H9 (cell line): ENCODE results near the gene RPGR. TPM values are rescaled to one million over a fixed set of nuclear protein-coding genes. Genes with fewer than 3 reads are reported as not detected.

Source experiments
- DNase-seq: peaks from one replicate; pipeline ENCODE4 v3.0.0-alpha.2; 2017
- H2AFZ ChIP-seq: one replicate; pipeline ENCODE4 v1.6.1; 2013; ENCODE audit warnings: mild to moderate bottlenecking, low read length, control low read depth, moderate library complexity
- H2AK5ac ChIP-seq: 2 replicates; pipeline ENCODE4 v1.6.1; 2013; ENCODE audit warnings: low read length, control low read depth, mixed read lengths; ENCODE audit not compliant: insufficient read length
- H2BK120ac ChIP-seq: one replicate; pipeline ENCODE4 v1.6.1; 2013; ENCODE audit warnings: low read depth, mild to moderate bottlenecking, low read length, control low read depth, inconsistent platforms; ENCODE audit not compliant: poor library complexity, severe bottlenecking
- H2BK12ac ChIP-seq: 2 replicates; pipeline ENCODE4 v1.6.1; 2013; ENCODE audit warnings: low read length, control low read depth, mixed read lengths, low read depth; ENCODE audit not compliant: insufficient read length
- H2BK15ac ChIP-seq: 2 replicates; pipeline ENCODE4 v1.6.1; 2013; ENCODE audit warnings: low read depth, low read length, control low read depth
- H2BK20ac ChIP-seq: one replicate; pipeline ENCODE4 v1.6.1; 2013; ENCODE audit warnings: low read depth, mild to moderate bottlenecking, low read length, control low read depth, inconsistent platforms; ENCODE audit not compliant: poor library complexity, severe bottlenecking
- H2BK5ac ChIP-seq: 2 replicates; pipeline ENCODE4 v1.6.1; 2013; ENCODE audit warnings: low read length, control low read depth, mixed read lengths; ENCODE audit not compliant: insufficient read length
- H3K14ac ChIP-seq: 2 replicates; pipeline ENCODE4 v1.6.1; 2013; ENCODE audit warnings: low read length, control low read depth; ENCODE audit not compliant: insufficient read depth
- H3K18ac ChIP-seq: 2 replicates; pipeline ENCODE4 v1.6.1; 2013; ENCODE audit warnings: low read depth, mild to moderate bottlenecking, mixed read lengths, low read length, control low read depth; ENCODE audit not compliant: insufficient read length
- H3K23ac ChIP-seq: 2 replicates; pipeline ENCODE4 v1.6.1; 2013; ENCODE audit warnings: low read length, control low read depth, mixed read lengths, low read depth; ENCODE audit not compliant: insufficient read length
- H3K23me2 ChIP-seq: 2 replicates; pipeline ENCODE4 v1.6.1; 2013; ENCODE audit warnings: low read depth, mild to moderate bottlenecking, mixed read lengths, low read length, control low read depth; ENCODE audit not compliant: insufficient read length, poor library complexity, severe bottlenecking
- H3K27ac ChIP-seq: 2 replicates; pipeline ENCODE4 v1.5.1; 2013; ENCODE audit warnings: low read length, control low read depth, mixed read lengths, low read depth; ENCODE audit not compliant: insufficient read length
- H3K27me3 ChIP-seq: 2 replicates; pipeline ENCODE4 v1.6.1; 2013; ENCODE audit warnings: low read length, control low read depth, inconsistent platforms; ENCODE audit not compliant: insufficient read depth
- H3K4ac ChIP-seq: 2 replicates; pipeline ENCODE4 v1.6.1; 2013; ENCODE audit warnings: low read depth, mild to moderate bottlenecking, control low read depth, inconsistent platforms, low read length, moderate library complexity
- H3K4me1 ChIP-seq: 2 replicates; pipeline ENCODE4 v1.6.1; 2013; ENCODE audit warnings: low read length, control low read depth, inconsistent platforms; ENCODE audit not compliant: insufficient read depth
- H3K4me2 ChIP-seq: 2 replicates; pipeline ENCODE4 v1.6.1; 2013; ENCODE audit warnings: low read length, control low read depth, mixed read lengths; ENCODE audit not compliant: insufficient read length, insufficient read depth
- H3K56ac ChIP-seq: 2 replicates; pipeline ENCODE4 v1.6.1; 2013; ENCODE audit warnings: low read depth, mild to moderate bottlenecking, mixed read lengths, low read length, control low read depth; ENCODE audit not compliant: insufficient read length
- H3K79me1 ChIP-seq: 2 replicates; pipeline ENCODE4 v1.6.1; 2013; ENCODE audit warnings: low read depth, mild to moderate bottlenecking, moderate library complexity, low read length, control low read depth, inconsistent platforms; ENCODE audit not compliant: insufficient read depth, poor library complexity, severe bottlenecking
- H3K79me2 ChIP-seq: 2 replicates; pipeline ENCODE4 v1.6.1; 2013; ENCODE audit warnings: low read length, control low read depth, inconsistent platforms; ENCODE audit not compliant: insufficient read depth
- H3K9ac ChIP-seq: 2 replicates; pipeline ENCODE4 v1.6.1; 2013; ENCODE audit warnings: low read length, control low read depth, mixed read lengths; ENCODE audit not compliant: insufficient read length; ENCODE audit errors: extremely low read depth
- H3K9me3 ChIP-seq: one replicate; pipeline ENCODE4 v1.6.1; 2013; ENCODE audit warnings: low read depth, low read length, inconsistent platforms; ENCODE audit not compliant: control insufficient read depth
- H3T11ph ChIP-seq: one replicate; pipeline ENCODE4 v1.6.1; 2013; ENCODE audit warnings: mild to moderate bottlenecking, low read length, control low read depth, inconsistent platforms
- H4K20me1 ChIP-seq: one replicate; pipeline ENCODE4 v1.6.1; 2013; ENCODE audit not compliant: control insufficient read depth, insufficient read length, insufficient read depth
- H4K5ac ChIP-seq: 2 replicates; pipeline ENCODE4 v1.6.1; 2013; ENCODE audit warnings: low read depth, mild to moderate bottlenecking, mixed read lengths, low read length, control low read depth; ENCODE audit not compliant: insufficient read length
- H4K8ac ChIP-seq: replicated peaks from 2 replicates; pipeline ENCODE4 v1.6.1; 2013; ENCODE audit warnings: low read length, control low read depth, mixed read lengths, low read depth; ENCODE audit not compliant: insufficient read length
- H4K91ac ChIP-seq: 2 replicates; pipeline ENCODE4 v1.6.1; 2013; ENCODE audit warnings: low read depth, mild to moderate bottlenecking, moderate library complexity, mixed read lengths, low read length, control low read depth; ENCODE audit not compliant: insufficient read length
- H3K27ac Mint-ChIP-seq, 3 experiments: 2 replicates in 2 of 3; 3 replicates in 1 of 3; pipeline ENCODE4 v1.8.0; 2020 to 2021; ENCODE audit warnings: mixed read lengths in 3 of 3, mild to moderate bottlenecking in 1 of 3, moderate library complexity in 1 of 3
- H3K27me3 Mint-ChIP-seq: 2 replicates; pipeline ENCODE4 v1.8.0; 2021; ENCODE audit warnings: low read depth, mild to moderate bottlenecking, moderate library complexity, mixed read lengths
- H3K36me3 Mint-ChIP-seq, 3 experiments: 2 replicates in 2 of 3; 3 replicates in 1 of 3; pipeline ENCODE4 v1.8.0; 2020 to 2021; ENCODE audit warnings: low read depth in 3 of 3, mixed read lengths in 3 of 3; ENCODE audit not compliant: insufficient read depth in 1 of 3
- H3K4me1 Mint-ChIP-seq, 2 experiments: 2 replicates each; pipeline ENCODE4 v1.8.0; 2020; ENCODE audit warnings: mixed read lengths in 2 of 2
- H3K4me3 Mint-ChIP-seq, 2 experiments: 2 replicates in 1 of 2; 3 replicates in 1 of 2; pipeline ENCODE4 v1.8.0; 2020 to 2021; ENCODE audit warnings: mild to moderate bottlenecking in 2 of 2, mixed read lengths in 2 of 2, moderate library complexity in 1 of 2
- H3K9me3 Mint-ChIP-seq, 2 experiments: 2 replicates in 1 of 2; 3 replicates in 1 of 2; pipeline ENCODE4 v1.8.0; 2020; ENCODE audit warnings: mild to moderate bottlenecking in 2 of 2, mixed read lengths in 2 of 2, moderate library complexity in 1 of 2
- WGBS: extraction: QIAGEN DNeasy Blood & Tissue Kit; methylation state at CpG from one replicate; pipeline ENCODE4 v1.1.7; 2013; ENCODE audit warnings: missing lambda C conversion rate, low lambda C conversion rate, mixed read lengths; ENCODE audit not compliant: insufficient read length; ENCODE audit errors: extremely low coverage; 5-methylcytosine and 5-hydroxymethylcytosine counted together
- total RNA-seq: library from RNA; stranded (reverse); gene quantifications from 2 replicates; pipeline ENCODE4 v1.2.1, GENCODE V29; 2021
- TF ChIP-seq, protein P1 (sequence below): fragments of 200-600 bp; sonication (generic); conservative IDR thresholded peaks from 3 replicates; pipeline ENCODE4 v1.8.0; 2021; ENCODE audit warnings: antibody characterized with exemption, mild to moderate bottlenecking

RPGR gene
- total RNA-seq, 1 experiment from 2014 or later = 7.3 TPM

DNA sequence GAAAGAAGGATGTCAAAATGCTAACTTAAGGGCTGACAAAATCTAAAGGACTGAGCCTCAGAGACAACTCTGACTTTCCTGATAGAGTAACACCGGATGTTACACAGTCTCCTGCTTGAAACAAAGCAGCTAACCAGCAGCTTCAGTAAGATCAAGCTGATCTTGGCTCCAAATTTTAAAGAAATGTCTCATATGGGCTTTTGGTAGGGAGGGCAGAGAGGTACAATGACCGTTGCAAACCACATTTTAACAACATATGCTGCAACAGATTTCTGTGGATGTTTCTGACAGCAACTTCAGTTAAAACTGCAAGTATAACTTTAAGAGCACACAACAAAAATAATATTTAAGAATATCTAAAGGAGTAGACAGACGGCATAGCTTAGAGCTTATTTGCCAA lies 9.1 kb downstream of the RPGR start:
- peaks cover 4 to 5% (median 4%) of the 10 kb centered on the region in 3 experiments; a peak in 6 of 7 replicates for H3K36me3 Mint-ChIP-seq
- Histone ChIP-seq H2BK15ac (no peak overlapping the region), H2BK12ac (no peak overlapping the region), H3K4ac (no peak overlapping the region), H3T11ph (no peak overlapping the region), H3K4me1 (no peaks in the 10 kb centered on the region), H3K9ac (no peak overlapping the region), H3K27me3 (no peaks in the 10 kb centered on the region), H2BK120ac (no peak overlapping the region), H3K56ac (no peak overlapping the region), H3K23ac (no peak overlapping the region), H2BK20ac (no peak overlapping the region), H3K9me3 (no peaks in the 10 kb centered on the region), H3K18ac (no peak overlapping the region), H3K14ac (no peak overlapping the region), H4K8ac (no peak overlapping the region), H4K91ac (no peak overlapping the region), H3K23me2 (no peaks in the 10 kb centered on the region), H2BK5ac (no peak overlapping the region), H4K20me1 (no peaks in the 10 kb centered on the region), H4K5ac (no peak overlapping the region), H2AFZ (no peak overlapping the region), H3K27ac (no peak overlapping the region), H3K79me2 (no peaks in the 10 kb centered on the region), H3K4me2 (no peak overlapping the region), H3K79me1 (no peaks in the 10 kb centered on the region), H2AK5ac (no peak overlapping the region)
- peaks cover 29 to 33% of the 10 kb centered on the region in 2 experiments for H3K9me3 Mint-ChIP-seq
- DNase-seq = no peak
- H3K27me3 Mint-ChIP-seq = no peaks in the 10 kb centered on the region
- TF ChIP-seq, protein P1, sequence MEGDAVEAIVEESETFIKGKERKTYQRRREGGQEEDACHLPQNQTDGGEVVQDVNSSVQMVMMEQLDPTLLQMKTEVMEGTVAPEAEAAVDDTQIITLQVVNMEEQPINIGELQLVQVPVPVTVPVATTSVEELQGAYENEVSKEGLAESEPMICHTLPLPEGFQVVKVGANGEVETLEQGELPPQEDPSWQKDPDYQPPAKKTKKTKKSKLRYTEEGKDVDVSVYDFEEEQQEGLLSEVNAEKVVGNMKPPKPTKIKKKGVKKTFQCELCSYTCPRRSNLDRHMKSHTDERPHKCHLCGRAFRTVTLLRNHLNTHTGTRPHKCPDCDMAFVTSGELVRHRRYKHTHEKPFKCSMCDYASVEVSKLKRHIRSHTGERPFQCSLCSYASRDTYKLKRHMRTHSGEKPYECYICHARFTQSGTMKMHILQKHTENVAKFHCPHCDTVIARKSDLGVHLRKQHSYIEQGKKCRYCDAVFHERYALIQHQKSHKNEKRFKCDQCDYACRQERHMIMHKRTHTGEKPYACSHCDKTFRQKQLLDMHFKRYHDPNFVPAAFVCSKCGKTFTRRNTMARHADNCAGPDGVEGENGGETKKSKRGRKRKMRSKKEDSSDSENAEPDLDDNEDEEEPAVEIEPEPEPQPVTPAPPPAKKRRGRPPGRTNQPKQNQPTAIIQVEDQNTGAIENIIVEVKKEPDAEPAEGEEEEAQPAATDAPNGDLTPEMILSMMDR = no peak
- no CpG with 5 or more reads among the region's 3 CpGs for WGBS
- no peak overlapping the region for H3K4me3 Mint-ChIP-seq
- H3K4me1 Mint-ChIP-seq = peaks cover 0 to 8% of the 10 kb centered on the region in 2 experiments; a peak in 2 of 4 replicates
- H3K27ac Mint-ChIP-seq = no peak overlapping the region
